Epithelial cell of proximal tubule (primary cell): ENCODE measurements around the gene MYCBP2. TPM values are rescaled to one million over a fixed set of nuclear protein-coding genes. Genes with fewer than 3 reads are reported as not detected.
"Not testable (repeated sequence)": the region's sequence is repeated elsewhere in the genome, so short reads cannot be mapped to it uniquely, and the experiment has no call there.

Experiments
- DNase-seq: peaks from one replicate; pipeline ENCODE4 v3.0.0-alpha.2; 2011; ENCODE audit warnings: low read depth
- H3K4me3 ChIP-seq: 2 replicates; pipeline ENCODE4 v1.5.1; 2011; ENCODE audit warnings: low read depth, mild to moderate bottlenecking, low read length
- CTCF ChIP-seq: conservative IDR thresholded peaks from 2 replicates; pipeline ENCODE4 v1.5.1; 2012; ENCODE audit warnings: low read depth, mild to moderate bottlenecking, low read length
- total RNA-seq: library from RNA; depleted of rRNA; stranded (reverse); fragments of >200 nt; gene quantifications from 2 replicates; pipeline ENCODE4 v1.2.3, GENCODE V29; 2015

MYCBP2 gene
- total RNA-seq, 1 donor from 2014 or later: 32.3 TPM

GRCh38 chr13:77013853-77014542 is 312.9 kb downstream of the MYCBP2 start:
- DNase-seq: no peak
- no peak for TF ChIP-seq CTCF
- no peak overlapping the region for H3K4me3 ChIP-seq

- not testable (repeated sequence) for DNase-seq, H3K4me3 ChIP-seq
These were observed 317.2 kb downstream of the MYCBP2 start for GRCh38 chr13:77009719-77010118.

GRCh38 chr13:77009011-77009410 is 317.9 kb downstream of the MYCBP2 start:
- no peak for TF ChIP-seq CTCF
- no peak overlapping the region for H3K4me3 ChIP-seq
- DNase-seq: no peak

GRCh38 chr13:77008337-77008736 is 318.6 kb downstream of the MYCBP2 start:
- not testable (repeated sequence) for H3K4me3 ChIP-seq, DNase-seq

DNA sequence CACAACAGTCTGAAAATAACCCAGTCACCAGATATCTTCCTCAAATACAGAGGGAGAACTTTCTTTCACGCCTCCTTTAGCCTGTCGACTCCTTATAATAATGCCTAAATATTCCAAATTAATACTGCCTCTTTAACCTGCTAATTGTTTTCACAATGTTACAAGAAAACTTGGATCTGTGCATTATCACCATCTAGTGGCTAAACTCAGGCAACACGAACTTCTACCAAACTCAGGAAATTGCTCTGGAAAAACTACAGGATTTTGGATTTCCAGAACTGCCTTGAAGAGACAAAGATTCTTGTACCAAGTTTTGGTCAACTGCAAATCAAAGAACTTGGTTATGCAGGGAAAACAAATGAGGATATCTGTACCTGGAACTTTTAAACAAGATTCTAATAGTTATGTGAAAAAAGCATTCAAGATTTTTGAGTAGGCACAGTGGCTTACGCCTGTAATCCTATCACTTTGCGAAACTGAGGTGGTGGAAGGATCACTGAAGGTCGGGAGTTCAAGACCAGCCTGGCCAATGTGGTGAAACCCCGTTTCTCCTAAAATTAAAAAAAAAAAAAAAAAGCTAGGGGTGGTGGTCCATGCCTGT is 324.2 kb downstream of the MYCBP2 start:
- H3K4me3 ChIP-seq: no peak overlapping the region
- peak; percentile 79 for TF ChIP-seq CTCF
- DNase-seq: no peak

DNA sequence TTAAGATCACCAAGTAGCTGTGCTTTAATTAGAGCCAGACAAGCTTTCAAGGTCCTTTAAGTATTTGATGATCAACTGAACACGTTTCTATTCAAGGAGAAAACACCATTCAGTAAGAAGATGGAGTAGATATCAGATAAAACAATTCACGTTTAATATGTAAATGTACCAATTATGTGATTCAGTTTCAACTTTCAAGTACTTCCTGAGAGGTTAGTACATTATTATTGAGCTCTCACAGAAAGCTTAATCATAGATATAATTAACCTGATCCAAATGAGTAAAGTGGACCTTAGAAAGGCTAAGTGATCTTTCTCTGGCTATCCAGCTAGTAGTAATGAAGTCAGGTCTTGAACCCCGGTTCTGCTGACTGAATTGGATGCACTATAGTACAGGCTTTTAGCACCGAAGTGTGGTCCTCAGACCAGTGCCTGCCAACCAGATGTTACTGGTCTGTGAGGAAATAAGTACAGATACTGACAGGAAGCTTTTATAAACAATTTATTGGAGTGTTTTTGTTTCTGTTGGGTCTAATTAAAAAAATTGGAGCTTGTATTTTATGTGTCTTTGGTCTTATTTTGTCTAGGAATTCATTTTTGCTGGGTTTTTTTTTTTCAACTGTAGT is 324.8 kb downstream of the MYCBP2 start:
- H3K4me3 ChIP-seq: no peak overlapping the region
- no peak for TF ChIP-seq CTCF
- DNase-seq: no peak

DNA sequence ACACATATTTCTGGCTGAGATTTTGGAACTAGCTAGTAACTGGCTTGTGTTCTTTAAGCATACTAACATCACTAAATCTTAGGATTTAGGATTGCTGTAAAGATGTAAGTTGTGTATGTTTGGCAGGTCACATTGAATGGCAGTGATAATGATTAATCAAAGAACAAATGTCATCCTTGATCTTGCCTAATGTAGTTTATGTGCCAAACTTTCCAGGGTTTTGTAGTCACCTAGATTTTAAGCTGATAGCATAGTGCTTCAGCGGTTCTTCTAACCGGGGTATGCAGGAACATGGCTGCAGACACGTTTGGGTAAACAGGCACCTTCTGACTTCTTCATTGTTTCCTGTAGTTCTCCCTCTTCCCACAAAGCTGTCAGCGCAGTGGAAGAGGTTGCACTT is 325.4 kb downstream of the MYCBP2 start:
- no peak overlapping the region for H3K4me3 ChIP-seq
- TF ChIP-seq CTCF: no peak
- DNase-seq: no peak

GRCh38 chr13:77000475-77000874 is 326.4 kb downstream of the MYCBP2 start:
- no peak for TF ChIP-seq CTCF
- no peak for DNase-seq
- H3K4me3 ChIP-seq: no peak overlapping the region
